ENCODE results near the gene ZNF112.

- TF ChIP-seq CTCF (IDR thresholded peaks at IDR 0.05) (no peak), POLR2AphosphoS5 (IDR thresholded peaks at IDR 0.05) (peak in 3 of 4 donors; percentile 54 to 64 (median 62))
Observed at GRCh38 chr19:44356383-44357111, at the start of gene ZNF112.

Measured in sigmoid colon (tissue), 4 donors.